ENCODE measurements around the gene DVL3.

DVL3 gene

DNA sequence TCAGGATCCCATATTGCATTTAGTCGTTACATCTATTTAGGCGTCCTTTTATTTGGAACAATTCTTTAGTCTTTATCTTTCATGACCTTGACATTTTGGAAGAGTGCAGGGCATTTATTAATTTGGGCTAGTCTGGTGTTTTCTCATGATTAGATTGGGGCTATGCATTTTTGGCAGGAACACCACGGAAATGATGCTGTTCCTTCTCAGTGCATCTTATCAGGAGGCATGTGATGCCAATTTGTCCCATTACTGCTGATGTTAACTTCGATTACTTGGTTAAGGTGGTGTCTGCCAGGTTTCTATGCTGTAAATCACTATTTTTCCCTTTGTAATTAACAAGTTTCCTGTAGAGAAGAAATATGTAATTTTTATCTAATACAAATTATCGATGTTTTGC lies 56.1 kb downstream of the DVL3 start:
- DNase-seq (ENCODE audit: low read depth): no peak

DNA sequence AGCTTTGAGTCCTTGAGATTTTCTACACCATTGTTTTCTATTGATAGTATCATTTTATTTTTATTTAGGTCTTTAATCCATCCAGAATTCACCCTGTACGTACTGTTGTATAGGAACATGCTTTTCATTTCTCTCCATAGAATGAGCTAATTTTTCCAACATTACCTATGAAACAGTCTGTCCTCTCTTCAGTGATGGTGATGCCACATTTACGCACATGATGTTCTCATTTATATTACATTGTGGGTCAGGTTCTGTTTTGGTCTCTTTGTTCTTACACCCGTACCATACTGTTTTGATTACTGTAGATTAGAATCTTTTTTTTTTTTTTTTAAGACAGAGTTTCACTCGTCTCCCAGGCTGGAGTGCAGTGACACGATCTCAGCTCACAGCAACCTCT lies 56.5 kb downstream of the DVL3 start:
- DNase-seq (ENCODE audit: low read depth): no peak

DNA sequence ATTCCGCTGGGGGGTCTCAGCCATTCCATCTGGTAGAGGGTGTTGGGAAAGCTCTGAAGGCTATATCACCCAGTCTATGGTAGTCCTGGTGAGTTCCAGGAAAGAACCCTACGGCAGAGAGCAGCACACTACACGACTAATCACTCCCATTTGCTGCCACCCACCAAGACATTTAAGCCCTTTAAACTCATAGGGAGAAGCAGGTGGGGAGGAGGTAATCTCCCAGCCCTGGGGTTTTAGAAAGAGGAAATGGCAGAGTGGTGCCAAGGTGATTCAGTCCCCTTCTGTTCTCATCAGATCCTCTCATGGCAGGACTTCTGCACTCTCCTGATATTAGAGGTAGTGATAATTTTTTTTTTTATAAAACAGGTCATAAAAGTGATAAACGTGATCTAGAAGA lies 63.6 kb downstream of the DVL3 start:
- DNase-seq (ENCODE audit: low read depth): no peak

DNA sequence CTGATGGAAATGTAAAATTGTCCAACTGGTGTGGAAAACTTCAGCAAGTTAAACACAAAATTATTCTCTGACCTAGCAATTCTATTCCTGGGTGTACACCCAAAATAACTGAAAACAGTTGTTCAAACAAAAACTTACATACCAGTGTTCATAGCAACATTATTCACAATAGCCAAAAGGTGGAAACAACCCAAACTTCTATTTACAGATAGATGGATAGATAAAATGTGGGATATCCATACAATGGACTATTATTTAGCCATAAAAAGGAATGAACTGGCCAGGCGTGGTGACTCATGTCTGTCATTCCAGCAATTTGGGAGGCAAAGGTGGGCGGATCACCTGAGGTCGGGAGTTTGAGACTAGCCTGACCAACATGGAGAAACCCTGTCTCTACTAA lies 67.3 kb downstream of the DVL3 start:
- no peak for DNase-seq (ENCODE audit: low read depth)
